Endothelial cell of umbilical vein (primary cell): ENCODE data around the gene LAMC1. TPM values are rescaled to one million over a fixed set of nuclear protein-coding genes. Genes with fewer than 3 reads are reported as not detected.

Experiments
- BruUV-seq: library from RNA; stranded (reverse); fragments of 400-500 nt; replicated peaks from 2 replicates; lab custom pipeline; 2021; lab: Mats Ljungman, UMichigan
- CTCF ChIA-PET: fragments of 300-600, 350-600 bp; sonication (Branson Sonifier 250); formaldehyde crosslinking; loops from one replicate; lab custom pipeline; 2021; ENCODE audit warnings: antibody characterized with exemption, inconsistent platforms; lab: Charles Lee
- POLR2A ChIA-PET: fragments of 300-600, 350-600 bp; sonication (Branson Sonifier 250); formaldehyde crosslinking; loops from one replicate; lab custom pipeline; 2021; ENCODE audit warnings: antibody characterized with exemption, inconsistent platforms; lab: Charles Lee
- DNase-seq: peaks from one replicate; pipeline ENCODE4 v3.0.0-alpha.2; 2011; ENCODE audit warnings: low read depth, low spot score
- FAIRE-seq: peaks from 2 replicates; lab custom pipeline; 2011; peaks lifted over from hg19 to GRCh38; lab: Jason Lieb, UNC
- H2AFZ ChIP-seq: 2 replicates; pipeline ENCODE4 v1.6.0; 2012; ENCODE audit warnings: low read depth, low read length, control low read depth, inconsistent platforms
- H3K27ac ChIP-seq: 2 replicates; pipeline ENCODE4 v1.5.1; 2011; ENCODE audit warnings: low read depth, mild to moderate bottlenecking, control low read depth, low read length, moderate library complexity; ENCODE audit not compliant: insufficient read depth
- H3K27me3 ChIP-seq, 2 experiments: 2 replicates each; pipeline versions ENCODE4 v1.6.0 to v1.6.1; 2011; ENCODE audit warnings: low read length in 2 of 2, mixed read lengths in 1 of 2; ENCODE audit not compliant: control insufficient read depth in 2 of 2, insufficient read depth in 2 of 2
- H3K36me3 ChIP-seq, 2 experiments: 2 replicates in 1 of 2; 3 replicates in 1 of 2; pipeline ENCODE4 v1.5.1; 2011; ENCODE audit warnings: low read length in 2 of 2, mild to moderate bottlenecking in 1 of 2, moderate library complexity in 1 of 2; ENCODE audit not compliant: control insufficient read depth in 2 of 2, insufficient read depth in 2 of 2; ENCODE audit errors: extremely low read depth in 1 of 2
- H3K4me1 ChIP-seq: 3 replicates; pipeline ENCODE4 v1.5.1; 2011; ENCODE audit warnings: mild to moderate bottlenecking, low read length; ENCODE audit not compliant: control insufficient read depth, insufficient read depth; ENCODE audit errors: extremely low read depth
- H3K4me2 ChIP-seq: 2 replicates; pipeline ENCODE4 v1.6.1; 2011; ENCODE audit warnings: low read length, control low read depth, mixed read lengths; ENCODE audit not compliant: insufficient read depth
- H3K4me3 ChIP-seq, 3 experiments: fragments of 200-600 bp in 1 of 3; sonication (generic), shearing (Covaris generic) in 1 of 3; replicated peaks in 1 of 3; 2 replicates each; pipeline ENCODE4 v1.5.1; 2011 to 2016; ENCODE audit warnings: control low read depth in 3 of 3, low read length in 3 of 3, mild to moderate bottlenecking in 2 of 3, inconsistent platforms in 1 of 3, low read depth in 1 of 3, moderate library complexity in 1 of 3; ENCODE audit not compliant: insufficient read depth in 1 of 3
- H3K79me2 ChIP-seq: 2 replicates; pipeline ENCODE4 v1.6.0; 2012; ENCODE audit warnings: low read length, inconsistent platforms; ENCODE audit not compliant: control insufficient read depth, insufficient read depth
- H3K9ac ChIP-seq: replicated peaks from 2 replicates; pipeline ENCODE3; 2011; ENCODE audit warnings: low read length, control low read depth; ENCODE audit not compliant: insufficient read depth; ENCODE audit errors: extremely low read depth
- H3K9me1 ChIP-seq: replicated peaks from 3 replicates; pipeline ENCODE4 v1.6.0; 2011; ENCODE audit warnings: mild to moderate bottlenecking, low read length; ENCODE audit not compliant: control insufficient read depth, insufficient read depth; ENCODE audit errors: extremely low read depth
- H3K9me3 ChIP-seq: replicated peaks from 2 replicates; pipeline ENCODE4 v1.5.1; 2012; ENCODE audit warnings: low read length, inconsistent platforms; ENCODE audit not compliant: control insufficient read depth, insufficient read depth
- H4K20me1 ChIP-seq: replicated peaks from 2 replicates; pipeline ENCODE3; 2011; ENCODE audit warnings: mild to moderate bottlenecking, low read length; ENCODE audit not compliant: control insufficient read depth, insufficient read depth; ENCODE audit errors: extremely low read depth
- CTCF ChIP-seq, 2 donors: IDR thresholded peaks; 1 replicate in 1 of 2; 2 replicates in 1 of 2; pipeline ENCODE4 v1.5.1; 2011; ENCODE audit warnings: low read length in 2 of 2, mild to moderate bottlenecking in 2 of 2, moderate library complexity in 2 of 2, control low read depth in 1 of 2, inconsistent platforms in 1 of 2, low read depth in 1 of 2; ENCODE audit not compliant: insufficient read depth in 1 of 2; ENCODE audit errors: extremely low read depth in 1 of 2
- EZH2 ChIP-seq: IDR thresholded peaks from 2 replicates; pipeline ENCODE4 v1.6.1; 2012; ENCODE audit warnings: borderline replicate concordance, low read depth, mild to moderate bottlenecking, moderate library complexity, low read length, inconsistent platforms; ENCODE audit not compliant: severe bottlenecking
- FOS ChIP-seq: IDR thresholded peaks from 2 replicates; pipeline ENCODE4 v1.6.1; 2011; ENCODE audit warnings: mild to moderate bottlenecking, low read length, moderate library complexity, borderline replicate concordance; ENCODE audit not compliant: insufficient read depth
- GATA2 ChIP-seq: IDR thresholded peaks from 2 replicates; pipeline ENCODE4 v1.7.0; 2011; ENCODE audit warnings: low read depth, mild to moderate bottlenecking, moderate library complexity, mixed read lengths, low read length; ENCODE audit not compliant: insufficient read length, insufficient read depth
- JUN ChIP-seq: IDR thresholded peaks from 2 replicates; pipeline ENCODE4 v1.6.1; 2011; ENCODE audit warnings: borderline replicate concordance, low read depth; ENCODE audit not compliant: insufficient read length, insufficient read depth
- MAX ChIP-seq: IDR thresholded peaks from 2 replicates; pipeline ENCODE4 v1.6.1; 2011; ENCODE audit not compliant: insufficient read depth, insufficient read length
- MYC ChIP-seq: IDR thresholded peaks from one replicate; pipeline ENCODE4 v1.6.1; 2011; ENCODE audit warnings: mild to moderate bottlenecking, low read depth, low read length
- POLR2A ChIP-seq: IDR thresholded peaks from 2 replicates; pipeline ENCODE4 v1.6.1; 2012; ENCODE audit warnings: low read depth, mild to moderate bottlenecking, control low read depth, low read length
- POLR2AphosphoS5 ChIP-seq: IDR thresholded peaks from 2 replicates; pipeline ENCODE4 v1.6.1; 2012; ENCODE audit warnings: low read depth, mild to moderate bottlenecking, control low read depth, low read length, moderate library complexity; ENCODE audit not compliant: insufficient read depth
- dilution Hi-C: fragments of 300-500 bp; cut with MboI; formaldehyde crosslinking; loops from one replicate; pipeline ENCODE4 v1.15.0; 2019; ENCODE audit warnings: low sequenced_read_pairs; ENCODE audit not compliant: extremely low pct_ligation_motif_present
- intact Hi-C: fragments of 100-400 bp; cut with micrococcal nuclease; formaldehyde crosslinking; loops from one replicate; pipeline ENCODE4 v1.10.0; 2022
- polyA plus RNA-seq, 4 experiments: library from polyadenylated mRNA; depleted of rRNA in 3 of 4; stranded (reverse) in 3 of 4; unstranded in 1 of 4; fragments of >200 nt; gene quantifications; 2 replicates each; pipeline versions ENCODE4 v1.2.1 to v1.2.3, GENCODE V29; 2011 to 2012; ENCODE audit warnings: missing spikeins in 1 of 4
- total RNA-seq: library from RNA; stranded (reverse); gene quantifications from 2 replicates; pipeline ENCODE4 v1.2.3, GENCODE V29; 2021

The LAMC1 gene
- total and polyA plus RNA-seq, 2 donors (not counting 3 experiments of a cell fraction or from before 2014, with no cell fraction given), result 92.5 to 216 TPM

GRCh38 chr1:183079712-183080388 lies 56.6 kb downstream of the LAMC1 start:
- Histone ChIP-seq H3K9me1 (no peaks in the 10 kb centered on the region), H3K9ac (no peak overlapping the region), H3K4me1 (peaks cover 12% of the 10 kb centered on the region), H3K27me3 (no peaks in the 10 kb centered on the region), H3K9me3 (no peaks in the 10 kb centered on the region), H3K79me2 (peaks cover 91% of the 10 kb centered on the region), H3K27ac (no peak overlapping the region), H3K36me3 (no peaks in the 10 kb centered on the region), H2AFZ (no peak overlapping the region), H4K20me1 (peaks cover 3% of the 10 kb centered on the region), H3K4me3 (no peak overlapping the region), H3K4me2 (no peak overlapping the region)
- BruUV-seq, result no TSS peak
- ChIA-PET CTCF (interaction anchor here (0.5 to 1.4 kb wide), 11 partner anchors 8 to 163 kb away, joined by 3 to 7 read pairs (median 4); no protein-coding TSS in a partner anchor), POLR2A (no interaction called here)
- TF ChIP-seq MYC (no peak), FOS (no peak), EZH2 (no peak), MAX (no peak), POLR2A (no peak)
- no peak for DNase-seq
- intact Hi-C loops (no loop called here), dilution Hi-C loops (no loop called here)
- no peak for FAIRE-seq

GRCh38 chr1:183080406-183080805 lies 57.2 kb downstream of the LAMC1 start:
- ChIA-PET POLR2A (interaction anchor here (0.6 kb wide), 1 partner anchor 66 kb away, joined by 3 read pairs; no protein-coding TSS in a partner anchor), CTCF (interaction anchor here (0.8 to 1.4 kb wide), 8 partner anchors 9 to 164 kb away, joined by 3 to 7 read pairs (median 4); no protein-coding TSS in a partner anchor)
- no peaks in the 10 kb centered on the region for H3K9me1 ChIP-seq
- FAIRE-seq, result peak; percentile 48
- peak; percentile 51 for DNase-seq
- H3K79me2 ChIP-seq, result peaks cover 90% of the 10 kb centered on the region
- H3K27me3 ChIP-seq, result no peaks in the 10 kb centered on the region
- no peaks in the 10 kb centered on the region for H3K9me3 ChIP-seq
- TF ChIP-seq CTCF (IDR thresholded peaks at IDR 0.05; ENCODE audit: extremely low read depth in 1 of 2, insufficient read depth in 1 of 2, low read depth in 1 of 2, low read length in 2 of 2) (no peak), FOS (peak; percentile 16), JUN (no peak), POLR2AphosphoS5 (no peak), GATA2 (no peak), EZH2 (no peak), MAX (no peak)
- no peak overlapping the region for H3K27ac ChIP-seq
- H3K4me2 ChIP-seq, result no peak overlapping the region
- dilution Hi-C loops, result no loop called here
- H2AFZ ChIP-seq, result no peak overlapping the region
- H3K4me1 ChIP-seq, result peaks cover 12% of the 10 kb centered on the region
- intact Hi-C loops, result no loop called here
- no peak overlapping the region for H3K9ac ChIP-seq
- no peaks in the 10 kb centered on the region for H3K36me3 ChIP-seq
- H4K20me1 ChIP-seq, result peaks cover 5% of the 10 kb centered on the region
- BruUV-seq, result no TSS peak
- no peak overlapping the region for H3K4me3 ChIP-seq
